CD14-positive monocyte (primary cell): Measurements from ENCODE around the gene SF3A2. TPM values are rescaled to one million over a fixed set of nuclear protein-coding genes. Genes with fewer than 3 reads are reported as not detected.

Experiments
- DNase-seq, 3 donors: peaks; one replicate each; pipeline ENCODE4 v3.0.0-alpha.2; 2011 to 2022
- H2AFZ ChIP-seq: 2 replicates; pipeline ENCODE4 v1.6.0; 2012; ENCODE audit warnings: mild to moderate bottlenecking, low read depth, low read length, inconsistent platforms; ENCODE audit not compliant: insufficient read depth, poor library complexity, severe bottlenecking
- H3K27ac ChIP-seq, 2 donors: 1 replicate in 1 of 2; 2 replicates in 1 of 2; pipeline ENCODE4 v1.5.1; 2012 to 2013; ENCODE audit warnings: low read length in 2 of 2, control low read depth in 1 of 2, inconsistent platforms in 1 of 2, low read depth in 1 of 2, mild to moderate bottlenecking in 1 of 2
- H3K27me3 ChIP-seq, 2 donors: one replicate each; pipeline versions ENCODE4 v1.6.0 to v1.6.1; 2011 to 2013; ENCODE audit warnings: low read length in 2 of 2; ENCODE audit not compliant: control insufficient read depth in 2 of 2, insufficient read depth in 2 of 2
- H3K36me3 ChIP-seq, 2 donors: replicated peaks in 1 of 2; 1 replicate in 1 of 2; 2 replicates in 1 of 2; pipeline versions ENCODE4 v1.5.1 to v1.6.1; 2012 to 2013; ENCODE audit warnings: low read length in 2 of 2, control low read depth in 1 of 2, inconsistent platforms in 1 of 2, mild to moderate bottlenecking in 1 of 2; ENCODE audit not compliant: insufficient read depth in 2 of 2, control insufficient read depth in 1 of 2
- H3K4me1 ChIP-seq, 2 donors: 1 replicate in 1 of 2; 2 replicates in 1 of 2; pipeline versions ENCODE4 v1.5.1 to v1.6.1; 2012 to 2013; ENCODE audit warnings: low read length in 2 of 2, control low read depth in 1 of 2, inconsistent platforms in 1 of 2, mild to moderate bottlenecking in 1 of 2, moderate library complexity in 1 of 2; ENCODE audit not compliant: insufficient read depth in 2 of 2, control insufficient read depth in 1 of 2
- H3K4me2 ChIP-seq: replicated peaks from 2 replicates; pipeline ENCODE3; 2012; ENCODE audit warnings: low read length, moderate library complexity, mild to moderate bottlenecking; ENCODE audit not compliant: poor library complexity, severe bottlenecking; ENCODE audit errors: extremely low read depth
- H3K4me3 ChIP-seq, 3 experiments: fragments of 200-600 bp in 1 of 3; sonication (generic) in 1 of 3; replicated peaks in 1 of 3; 1 replicate in 2 of 3; 2 replicates in 1 of 3; pipeline ENCODE4 v1.5.1; 2011 to 2013; ENCODE audit warnings: low read length in 3 of 3, mild to moderate bottlenecking in 3 of 3, control low read depth in 2 of 3, low read depth in 2 of 3, inconsistent platforms in 1 of 3, moderate library complexity in 1 of 3
- H3K79me2 ChIP-seq: 2 replicates; pipeline ENCODE4 v1.6.0; 2012; ENCODE audit warnings: mild to moderate bottlenecking, control low read depth, inconsistent platforms, low read length, moderate library complexity; ENCODE audit not compliant: insufficient read depth
- H3K9ac ChIP-seq: 2 replicates; pipeline ENCODE4 v1.6.0; 2017; ENCODE audit warnings: low read length, mild to moderate bottlenecking; ENCODE audit not compliant: insufficient read depth, poor library complexity, severe bottlenecking
- H3K9me3 ChIP-seq, 2 donors: replicated peaks in 1 of 2; 1 replicate in 1 of 2; 2 replicates in 1 of 2; pipeline versions ENCODE4 v1.5.1 to v1.6.1; 2012 to 2013; ENCODE audit warnings: low read length in 2 of 2, control low read depth in 1 of 2; ENCODE audit not compliant: control insufficient read depth in 1 of 2, insufficient read depth in 1 of 2
- H4K20me1 ChIP-seq: 2 replicates; pipeline ENCODE4 v1.6.0; 2012; ENCODE audit warnings: mild to moderate bottlenecking, low read length, control low read depth, moderate library complexity; ENCODE audit not compliant: insufficient read depth
- H3K27ac Mint-ChIP-seq, 7 donors: one replicate each; pipeline ENCODE4 v1.8.0; 2020; ENCODE audit warnings: mild to moderate bottlenecking in 7 of 7, mixed read lengths in 7 of 7, moderate library complexity in 6 of 7, inconsistent platforms in 2 of 7
- H3K27me3 Mint-ChIP-seq, 3 donors: one replicate each; pipeline ENCODE4 v1.8.0; 2021 to 2022; ENCODE audit warnings: low read depth in 3 of 3, mild to moderate bottlenecking in 3 of 3, mixed read lengths in 3 of 3, moderate library complexity in 3 of 3, inconsistent platforms in 1 of 3
- H3K36me3 Mint-ChIP-seq, 2 donors: one replicate each; pipeline ENCODE4 v1.8.0; 2020; ENCODE audit warnings: mixed read lengths in 2 of 2, inconsistent platforms in 1 of 2, mild to moderate bottlenecking in 1 of 2
- H3K4me1 Mint-ChIP-seq: one replicate; pipeline ENCODE4 v1.8.0; 2020; ENCODE audit warnings: mild to moderate bottlenecking, mixed read lengths
- H3K4me3 Mint-ChIP-seq, 2 donors: one replicate each; pipeline ENCODE4 v1.8.0; 2020; ENCODE audit warnings: mild to moderate bottlenecking in 2 of 2, mixed read lengths in 2 of 2, moderate library complexity in 1 of 2
- H3K9me3 Mint-ChIP-seq, 7 donors: one replicate each; pipeline ENCODE4 v1.8.0; 2020 to 2022; ENCODE audit warnings: mixed read lengths in 7 of 7, mild to moderate bottlenecking in 6 of 7, moderate library complexity in 6 of 7, inconsistent platforms in 2 of 7
- CTCF ChIP-seq: fragments of 200-600 bp; IDR thresholded peaks from one replicate; pipeline ENCODE4 v1.8.0; 2022; ENCODE audit warnings: antibody characterized with exemption, mild to moderate bottlenecking
- WGBS: methylation state at CpG from one replicate; pipeline ENCODE4 v1.1.5; 2013; ENCODE audit warnings: missing lambda C conversion rate; ENCODE audit not compliant: insufficient coverage; 5-methylcytosine and 5-hydroxymethylcytosine counted together
- intact Hi-C, 2 donors: fragments of 100-400 bp; cut with micrococcal nuclease; formaldehyde crosslinking; loops; one replicate each; pipeline versions ENCODE4 v1.15.0 to v1.15.1; 2023
- polyA plus RNA-seq, 3 donors: library from polyadenylated mRNA; depleted of rRNA in 1 of 3; unstranded in 2 of 3; stranded (reverse) in 1 of 3; fragments of 300-500 nt in 2 of 3; fragments of >200 nt in 1 of 3; fragmentation: Illumina TruSeq in 2 of 3; gene quantifications; 1 replicate in 2 of 3; 2 replicates in 1 of 3; pipeline ENCODE4 v1.2.3, GENCODE V29; 2012 to 2021
- small RNA-seq: library from RNA; depleted of rRNA; stranded (forward); fragments of <200 nt; gene quantifications from one replicate; pipeline ENCODE3, GENCODE V24; 2012; ENCODE audit warnings: low read depth; ENCODE audit not compliant: insufficient read length

The SF3A2 gene
- polyA plus RNA-seq, 3 donors = 8.0 to 70.8 (median 11.6) TPM

- peaks cover 0 to 3% (median 0%) of the 10 kb centered on the region in 7 donors for H3K9me3 Mint-ChIP-seq
- no peak for DNase-seq
- H3K4me2 ChIP-seq = peak overlapping the region; percentile 50
- peaks cover 48% of the 10 kb centered on the region for H3K4me1 Mint-ChIP-seq
- H3K4me1 ChIP-seq = peaks cover 22 to 50% of the 10 kb centered on the region in 2 donors
- peaks cover 20 to 36% of the 10 kb centered on the region in 2 donors for H3K36me3 ChIP-seq
- H3K79me2 ChIP-seq = peaks cover 43% of the 10 kb centered on the region
- no peak overlapping the region for H2AFZ ChIP-seq
- H3K36me3 Mint-ChIP-seq = peaks cover 28 to 44% of the 10 kb centered on the region in 2 donors
- WGBS = 52% methylated on average over 26 of the region's 26 CpGs
- H3K9me3 ChIP-seq = no peaks in the 10 kb centered on the region
- no peak overlapping the region for H3K4me3 Mint-ChIP-seq
- intact Hi-C loops = no loop called here
- no peak overlapping the region for H3K27ac ChIP-seq
- H3K9ac ChIP-seq = no peak overlapping the region
- TF ChIP-seq CTCF = no peak
- peaks cover 74% of the 10 kb centered on the region for H4K20me1 ChIP-seq
- H3K27me3 Mint-ChIP-seq = peaks cover 0 to 17% (median 8%) of the 10 kb centered on the region in 3 donors
- peak overlapping the region in 2 of 7 donors; percentile 16 to 41 for H3K27ac Mint-ChIP-seq
- H3K4me3 ChIP-seq = no peak overlapping the region
- no peaks in the 10 kb centered on the region for H3K27me3 ChIP-seq
These were observed 58.2 kb downstream of the SF3A2 start for GRCh38 chr19:2294687-2295335.

DNA sequence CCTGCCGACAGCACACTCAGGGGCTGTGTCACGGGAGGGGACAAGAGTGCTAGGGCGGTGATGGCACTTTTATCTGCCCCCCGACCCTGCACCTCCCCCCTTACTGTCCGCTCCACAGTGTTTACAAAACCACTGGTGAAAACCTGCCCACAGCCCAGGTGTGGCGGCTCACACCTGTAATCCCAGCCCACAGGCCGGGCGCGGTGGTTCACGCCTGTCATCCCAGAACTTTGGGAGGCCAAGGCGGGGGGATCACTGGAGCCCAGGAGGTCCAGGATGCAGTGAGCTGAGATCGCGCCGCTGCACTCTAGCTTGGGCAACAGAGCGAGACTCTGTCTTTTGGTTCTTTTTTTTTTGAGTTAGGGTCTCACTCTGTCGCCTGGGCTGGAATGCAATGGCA, 59.5 kb downstream of the SF3A2 start:
- TF ChIP-seq CTCF = no peak
- peaks cover 26 to 52% of the 10 kb centered on the region in 2 donors for H3K4me1 ChIP-seq
- Mint-ChIP-seq H3K4me3 (no peak overlapping the region), H3K27me3 (peaks cover 8 to 27% (median 16%) of the 10 kb centered on the region in 3 donors), H3K36me3 (peaks cover 30 to 44% of the 10 kb centered on the region in 2 donors), H3K27ac (no peak overlapping the region), H3K4me1 (peaks cover 53% of the 10 kb centered on the region), H3K9me3 (peaks cover 0 to 5% (median 0%) of the 10 kb centered on the region in 7 donors)
- peaks cover 80% of the 10 kb centered on the region for H4K20me1 ChIP-seq
- H3K9me3 ChIP-seq = no peaks in the 10 kb centered on the region
- H3K4me2 ChIP-seq = no peak overlapping the region
- peaks cover 31% of the 10 kb centered on the region for H3K79me2 ChIP-seq
- WGBS = 94% methylated on average over 10 of the region's 16 CpGs
- no peak overlapping the region for H3K9ac ChIP-seq
- intact Hi-C loops = no loop called here
- no peak overlapping the region for H2AFZ ChIP-seq
- peaks cover 0 to 10% of the 10 kb centered on the region in 2 donors for H3K27me3 ChIP-seq
- no peak overlapping the region for H3K27ac ChIP-seq
- H3K36me3 ChIP-seq = peaks cover 20 to 36% of the 10 kb centered on the region in 2 donors
- H3K4me3 ChIP-seq = no peak overlapping the region
- DNase-seq = no peak

Small RNA genes within 50 kb of the gene (small RNA-seq; reads per million reads assigned to genes)
- not detected for gene MIR1227

Other genes starting within 250 kb of the SF3A2 start
- 10 to 100 TPM in 1 of 3 donors, 1 to 10 TPM in 2; 2.8 to 36.0 (median 3.3) TPM for gene BTBD2, start 221.1 kb upstream of the SF3A2 start, polyA plus RNA-seq
- gene MKNK2, start 185.6 kb upstream of the SF3A2 start, polyA plus RNA-seq = 100 to 1,000 TPM in 1 of 3 donors, 10 to 100 TPM in 2; 16.9 to 333 (median 21.8) TPM
- gene MOB3A, start 140.5 kb upstream of the SF3A2 start, polyA plus RNA-seq = 100 to 1,000 TPM in 1 of 3 donors, 10 to 100 TPM in 2; 60.5 to 179 (median 96.3) TPM
- gene IZUMO4, start 139.9 kb upstream of the SF3A2 start, polyA plus RNA-seq = 10 to 100 TPM in 1 of 3 donors, under 1 TPM in 2; 0.41 to 17.5 (median 0.80) TPM
- 100 to 1,000 TPM in 1 of 3 donors, 10 to 100 TPM in 1, 1 to 10 TPM in 1; 9.6 to 105 (median 12.4) TPM for gene AP3D1, start 85.3 kb upstream of the SF3A2 start, polyA plus RNA-seq
- 10 to 100 TPM in 1 of 3 donors, under 1 TPM in 2; 0.32 to 18.2 (median 0.75) TPM for gene DOT1L, start 72.9 kb upstream of the SF3A2 start, polyA plus RNA-seq
- gene PLEKHJ1, start 495 bp upstream of the SF3A2 start, polyA plus RNA-seq = 10 to 100 TPM; 62.1 to 90.0 (median 69.0) TPM
- gene AMH, start 12.5 kb downstream of the SF3A2 start, polyA plus RNA-seq = under 1 TPM in 1 of 3 donors, not detected in 2; 0.12 TPM
- under 1 TPM in 2 of 3 donors, not detected in 1; 0.38 to 0.50 TPM for gene JSRP1, start 19.6 kb downstream of the SF3A2 start, polyA plus RNA-seq
- gene PEAK3, start 45.4 kb downstream of the SF3A2 start, polyA plus RNA-seq = 1 to 10 TPM; 2.4 to 6.3 (median 2.9) TPM
- gene LINGO3, start 71.3 kb downstream of the SF3A2 start, polyA plus RNA-seq = 1 to 10 TPM in 2 of 3 donors, under 1 TPM in 1; 0.08 to 2.8 (median 2.2) TPM
- 100 to 1,000 TPM in 2 of 3 donors, 10 to 100 TPM in 1; 98.6 to 312 (median 132) TPM for gene LSM7, start 91.8 kb downstream of the SF3A2 start, polyA plus RNA-seq
- 10 to 100 TPM in 1 of 3 donors, 1 to 10 TPM in 2; 5.7 to 64.9 (median 8.7) TPM for gene SPPL2B, start 91.9 kb downstream of the SF3A2 start, polyA plus RNA-seq
- gene TMPRSS9, start 123.4 kb downstream of the SF3A2 start, polyA plus RNA-seq = under 1 TPM in 2 of 3 donors, not detected in 1; 0.12 to 0.30 TPM
- gene TIMM13, start 190.8 kb downstream of the SF3A2 start, polyA plus RNA-seq = 10 to 100 TPM; 17.3 to 89.3 (median 72.4) TPM
- gene LMNB2, start 220.1 kb downstream of the SF3A2 start, polyA plus RNA-seq = 1 to 10 TPM; 2.3 to 7.6 (median 4.2) TPM
- gene GADD45B, start 239.3 kb downstream of the SF3A2 start, polyA plus RNA-seq = 100 to 1,000 TPM in 1 of 3 donors, 10 to 100 TPM in 2; 67.4 to 505 (median 76.2) TPM